RPMI7951 (cell line): Measurements from ENCODE around the gene GABRB1. TPM values are rescaled to one million over a fixed set of nuclear protein-coding genes. Genes with fewer than 3 reads are reported as not detected.
A peak's percentile ranks its signal among the peaks of the same experiment; 100 is the strongest.

Source experiments
- DNase-seq: peaks from one replicate; pipeline ENCODE4 v3.0.0-alpha.2; 2012; ENCODE audit warnings: low read depth
- total RNA-seq: library from RNA; depleted of rRNA; stranded (reverse); fragments of >200 nt; shearing (Covaris generic); gene quantifications from 2 replicates; pipeline ENCODE4 v1.2.3, GENCODE V29; 2014

The GABRB1 gene
- total RNA-seq, 1 experiment from 2014 or later: not detected

- no peak for DNase-seq
These were observed 354.8 kb downstream of the GABRB1 start for GRCh38 chr4:47386146-47386545.

- DNase-seq: no peak
These were observed 355.3 kb downstream of the GABRB1 start for GRCh38 chr4:47386561-47387235.

GRCh38 chr4:47390428-47391125 is 359.2 kb downstream of the GABRB1 start:
- no peak for DNase-seq

GRCh38 chr4:47391256-47391655 is 359.9 kb downstream of the GABRB1 start:
- DNase-seq: no peak

- no peak for DNase-seq
These were observed 375.0 kb downstream of the GABRB1 start for GRCh38 chr4:47406408-47406807.

GRCh38 chr4:47410271-47410670 is 378.9 kb downstream of the GABRB1 start:
- no peak for DNase-seq

- no peak for DNase-seq
These were observed 382.2 kb downstream of the GABRB1 start for GRCh38 chr4:47413521-47413920.

- DNase-seq: no peak
These were observed 384.4 kb downstream of the GABRB1 start for GRCh38 chr4:47415719-47416118.

GRCh38 chr4:47418147-47418546 is 386.8 kb downstream of the GABRB1 start:
- no peak for DNase-seq

- DNase-seq: no peak
These were observed 387.9 kb downstream of the GABRB1 start for GRCh38 chr4:47419296-47419695.

GRCh38 chr4:47425628-47426027 is 394.3 kb downstream of the GABRB1 start:
- DNase-seq: no peak

GRCh38 chr4:47427935-47428334 is 396.6 kb downstream of the GABRB1 start:
- DNase-seq: peak; percentile 15

- no peak for DNase-seq
These were observed 401.4 kb downstream of the GABRB1 start for GRCh38 chr4:47432749-47433148.

- no peak for DNase-seq
These were observed 403.6 kb downstream of the GABRB1 start for GRCh38 chr4:47434931-47435330.

GRCh38 chr4:47442980-47443379 is 411.6 kb downstream of the GABRB1 start:
- no peak for DNase-seq

- DNase-seq: no peak
These were observed 412.7 kb downstream of the GABRB1 start for GRCh38 chr4:47444031-47444430.

- no peak for DNase-seq
These were observed 420.3 kb downstream of the GABRB1 start for GRCh38 chr4:47451657-47452056.

GRCh38 chr4:47462799-47463234 is 431.4 kb downstream of the GABRB1 start:
- no peak for DNase-seq

- DNase-seq: peak; percentile 92
These were observed 432.0 kb downstream of the GABRB1 start, which contains the start of gene COMMD8 for GRCh38 chr4:47463235-47463956. TSS of gene COMMD8 (minus strand) at chr4:47463702. CDS start at chr4:47463651, 51 bp downstream.

- no peak for DNase-seq
These were observed 433.6 kb downstream of the GABRB1 start for GRCh38 chr4:47465004-47465403.

- DNase-seq: no peak
These were observed 434.9 kb downstream of the GABRB1 start for GRCh38 chr4:47466056-47466785.
